ENCODE results near the gene CLEC2A.

DNA sequence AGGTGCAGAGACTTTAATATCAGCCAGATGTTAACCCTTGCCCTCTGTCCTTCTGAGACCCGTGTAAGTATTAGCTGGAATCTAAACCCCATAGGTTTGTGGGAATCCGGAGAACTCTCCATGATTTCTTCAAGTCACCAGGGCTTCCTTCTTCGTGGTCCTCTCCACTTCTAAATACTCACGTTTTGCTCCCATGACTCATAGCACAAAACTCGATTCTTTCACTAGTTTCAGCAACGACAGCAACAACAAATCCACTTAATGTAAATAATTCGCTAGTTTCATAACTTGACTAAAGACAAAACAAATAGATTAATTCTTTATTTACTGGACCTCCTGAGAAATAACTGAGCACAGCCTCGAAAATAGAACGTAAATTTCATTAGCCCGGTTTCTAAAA lies 4.4 kb upstream of the CLEC2A start:
- TF ChIP-seq EP300 (conservative IDR thresholded peaks at IDR 0.05; ENCODE audit: poor library complexity, severe bottlenecking) (no peak), RAD21 (conservative IDR thresholded peaks at IDR 0.05) (no peak), POLR2AphosphoS5 (IDR thresholded peaks at IDR 0.05) (no peak), EZH2 (IDR thresholded peaks at IDR 0.05; ENCODE audit: borderline replicate concordance, insufficient read depth, low read length, poor library complexity, severe bottlenecking) (no peak), SMC3 (conservative IDR thresholded peaks at IDR 0.05; ENCODE audit: poor library complexity) (no peak)
- TF ChIP-seq, protein P1, sequence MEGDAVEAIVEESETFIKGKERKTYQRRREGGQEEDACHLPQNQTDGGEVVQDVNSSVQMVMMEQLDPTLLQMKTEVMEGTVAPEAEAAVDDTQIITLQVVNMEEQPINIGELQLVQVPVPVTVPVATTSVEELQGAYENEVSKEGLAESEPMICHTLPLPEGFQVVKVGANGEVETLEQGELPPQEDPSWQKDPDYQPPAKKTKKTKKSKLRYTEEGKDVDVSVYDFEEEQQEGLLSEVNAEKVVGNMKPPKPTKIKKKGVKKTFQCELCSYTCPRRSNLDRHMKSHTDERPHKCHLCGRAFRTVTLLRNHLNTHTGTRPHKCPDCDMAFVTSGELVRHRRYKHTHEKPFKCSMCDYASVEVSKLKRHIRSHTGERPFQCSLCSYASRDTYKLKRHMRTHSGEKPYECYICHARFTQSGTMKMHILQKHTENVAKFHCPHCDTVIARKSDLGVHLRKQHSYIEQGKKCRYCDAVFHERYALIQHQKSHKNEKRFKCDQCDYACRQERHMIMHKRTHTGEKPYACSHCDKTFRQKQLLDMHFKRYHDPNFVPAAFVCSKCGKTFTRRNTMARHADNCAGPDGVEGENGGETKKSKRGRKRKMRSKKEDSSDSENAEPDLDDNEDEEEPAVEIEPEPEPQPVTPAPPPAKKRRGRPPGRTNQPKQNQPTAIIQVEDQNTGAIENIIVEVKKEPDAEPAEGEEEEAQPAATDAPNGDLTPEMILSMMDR (IDR thresholded peaks at IDR 0.05; ENCODE audit: poor library complexity, severe bottlenecking), result no peak

Measured in neural cell (in vitro differentiated cells).